HG03103 (cell line): ENCODE measurements around the gene OSBPL5.

Source experiments
- ATAC-seq: cut with Tn5 transposase; IDR thresholded peaks from one replicate; pipeline ENCODE4 v1.9.1; 2021; ENCODE audit warnings: low read depth; ENCODE audit not compliant: unreplicated experiment

Gene OSBPL5

GRCh38 chr11:3165152-3165705 lies at the start of gene OSBPL5:
Gene OSBPL5, minus strand, starts transcription at chr11:3165310. Its CDS starts 36,162 bp downstream, at chr11:3129148.
- ATAC-seq: no peak

GRCh38 chr11:3214420-3214699 lies 49.2 kb upstream of the OSBPL5 start:
- ATAC-seq: no peak

GRCh38 chr11:3213659-3214419 lies 48.7 kb upstream of the OSBPL5 start:
- no peak for ATAC-seq

GRCh38 chr11:3208272-3208671 lies 43.2 kb upstream of the OSBPL5 start:
- ATAC-seq: no peak

DNA sequence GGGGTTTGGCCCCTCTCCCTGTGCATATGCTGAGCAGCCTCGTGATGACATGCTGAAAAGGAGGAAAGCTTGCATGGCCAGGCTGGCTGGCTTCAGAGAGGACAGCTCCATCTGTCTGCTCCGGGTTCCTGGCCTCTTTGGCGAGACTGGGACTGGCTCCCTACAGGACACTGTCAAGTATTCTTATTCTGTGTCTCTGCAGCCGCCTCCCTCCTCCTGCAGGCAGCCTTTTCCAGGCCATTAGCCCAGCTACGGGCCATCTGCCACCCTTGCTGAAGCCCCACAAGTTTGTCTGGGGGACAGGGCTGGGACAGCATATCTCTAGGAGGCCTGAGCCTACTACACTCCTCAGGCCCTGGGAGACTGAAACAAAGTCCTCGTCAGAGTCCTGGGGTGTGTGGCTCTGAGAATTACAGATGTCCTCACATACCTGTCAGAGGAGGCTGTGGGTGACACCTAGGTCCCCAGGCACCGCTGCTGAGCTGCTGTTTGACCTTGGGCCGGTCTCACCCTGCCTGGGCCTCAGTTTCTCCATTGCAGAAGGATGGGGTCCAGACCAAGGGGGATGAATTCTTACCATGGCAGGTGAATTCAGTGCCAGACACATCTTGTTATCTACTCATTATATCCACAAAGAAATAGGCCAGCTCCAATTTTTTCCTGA lies 42.5 kb upstream of the OSBPL5 start:
- no peak for ATAC-seq

- ATAC-seq: no peak
Measured at GRCh38 chr11:3206922-3207204, 41.8 kb upstream of the OSBPL5 start.

GRCh38 chr11:3206156-3206921 lies 41.2 kb upstream of the OSBPL5 start:
- ATAC-seq: no peak

DNA sequence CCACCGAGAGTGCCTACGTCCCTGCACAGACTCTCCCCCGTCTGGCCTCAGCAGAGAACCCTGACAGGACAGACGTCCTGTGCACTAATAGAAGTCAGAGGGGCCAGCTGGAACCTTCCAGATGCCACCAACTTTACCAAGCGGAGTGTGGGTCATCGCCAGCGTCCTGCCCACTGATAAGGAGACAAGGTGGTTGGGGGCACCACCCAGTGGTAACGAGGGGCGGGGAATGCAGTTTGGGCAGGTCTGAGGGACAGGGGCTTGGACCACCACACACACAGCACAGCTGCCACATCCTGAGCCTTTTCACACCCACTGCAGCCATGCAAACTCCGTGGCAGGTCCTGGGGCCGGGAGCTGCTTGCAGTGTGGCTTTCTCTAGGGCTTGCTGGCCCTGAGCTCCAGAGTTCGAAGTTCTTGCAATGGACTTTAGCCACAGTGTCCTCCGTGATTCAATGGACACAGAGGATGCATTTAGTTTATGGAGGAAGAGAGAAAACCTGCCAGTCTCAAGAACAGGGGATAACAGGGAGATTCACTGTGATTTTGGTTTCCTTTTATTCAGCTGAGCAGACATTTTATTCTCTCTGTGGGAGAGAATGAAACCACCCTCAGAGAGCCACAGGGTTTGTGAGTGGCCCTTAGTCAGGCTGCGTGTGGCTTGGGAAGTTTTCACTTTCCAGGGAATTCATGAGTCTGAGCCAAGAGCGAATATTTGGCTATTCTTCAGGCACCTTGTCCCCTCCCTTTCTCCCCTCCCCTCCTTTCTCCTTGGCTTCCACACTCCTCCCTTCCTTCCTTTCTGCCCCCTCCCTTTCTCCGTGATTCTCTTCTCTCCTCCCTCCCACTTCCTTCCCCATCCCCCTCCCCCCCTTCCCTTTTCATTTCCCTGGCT lies 40.4 kb upstream of the OSBPL5 start:
- ATAC-seq: no peak

GRCh38 chr11:3204141-3205015 lies 39.3 kb upstream of the OSBPL5 start:
- ATAC-seq: no peak

DNA sequence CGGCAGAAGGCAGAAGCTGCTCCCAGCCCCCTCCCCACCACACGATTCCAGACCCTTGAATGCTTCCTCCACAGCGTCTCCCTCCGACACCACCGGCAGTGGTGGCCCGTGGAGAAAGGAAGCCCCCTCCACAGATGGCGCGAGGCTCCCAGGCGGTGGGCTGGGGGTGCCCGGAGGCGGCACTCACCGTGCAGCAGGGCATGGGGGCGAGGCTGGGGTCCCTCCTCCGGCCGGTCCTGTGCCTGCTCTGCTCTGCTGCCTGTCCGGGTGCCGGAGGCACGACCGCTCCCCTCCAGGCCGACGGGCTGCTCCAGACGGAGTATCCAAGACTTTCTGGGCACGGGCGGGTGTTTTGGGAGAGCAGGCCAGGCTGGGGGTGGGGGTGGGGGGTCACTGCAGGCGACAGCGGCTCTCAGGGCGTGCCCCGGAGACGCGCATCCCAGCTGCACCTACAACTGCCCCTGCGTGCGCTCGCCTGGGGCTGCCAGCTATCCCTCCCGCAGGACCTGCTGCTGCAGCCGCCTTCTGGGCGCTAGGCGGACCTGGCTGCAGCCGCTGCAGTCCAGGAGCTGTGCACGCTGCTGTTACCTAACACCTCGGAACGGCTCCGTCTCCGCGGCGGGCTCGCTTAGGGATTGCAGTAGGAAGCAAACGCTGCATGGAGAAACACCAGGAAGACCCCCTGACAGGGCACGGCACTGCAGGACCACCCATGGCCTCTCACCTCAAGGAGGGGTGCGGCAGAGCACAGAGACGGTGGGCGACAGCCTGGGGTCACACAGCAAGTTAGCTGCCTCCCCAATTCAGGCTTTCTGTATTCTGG lies 38.3 kb upstream of the OSBPL5 start:
- no peak for ATAC-seq

DNA sequence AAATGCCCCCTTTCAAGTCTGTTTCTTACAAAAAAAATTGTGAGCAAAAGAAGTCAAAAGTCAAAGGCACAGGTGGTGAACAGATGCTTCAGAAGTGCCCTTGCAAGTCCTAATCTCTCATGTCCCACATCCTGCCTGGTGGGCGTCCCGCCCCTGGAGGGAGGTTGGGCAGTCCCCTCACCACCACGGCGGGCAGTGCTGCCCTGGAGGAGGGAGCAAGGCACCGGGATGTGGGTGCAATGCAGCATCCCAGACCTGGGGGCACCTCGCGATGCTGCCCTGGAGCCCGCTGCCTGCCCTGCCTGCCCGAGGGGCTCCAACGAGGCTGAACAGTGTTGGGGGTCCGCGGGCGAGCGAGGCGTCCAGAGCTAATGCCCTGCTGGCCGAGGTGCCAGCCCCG lies 37.6 kb upstream of the OSBPL5 start:
- no peak for ATAC-seq

- ATAC-seq: no peak
Measured at GRCh38 chr11:3202305-3202704, 37.2 kb upstream of the OSBPL5 start.

GRCh38 chr11:3201677-3202181 lies 36.6 kb upstream of the OSBPL5 start:
- ATAC-seq: no peak

- no peak for ATAC-seq
Measured at GRCh38 chr11:3201112-3201581, 36.0 kb upstream of the OSBPL5 start.

GRCh38 chr11:3200388-3201111 lies 35.4 kb upstream of the OSBPL5 start:
- ATAC-seq: no peak

GRCh38 chr11:3199537-3200295 lies 34.6 kb upstream of the OSBPL5 start:
- no peak for ATAC-seq

DNA sequence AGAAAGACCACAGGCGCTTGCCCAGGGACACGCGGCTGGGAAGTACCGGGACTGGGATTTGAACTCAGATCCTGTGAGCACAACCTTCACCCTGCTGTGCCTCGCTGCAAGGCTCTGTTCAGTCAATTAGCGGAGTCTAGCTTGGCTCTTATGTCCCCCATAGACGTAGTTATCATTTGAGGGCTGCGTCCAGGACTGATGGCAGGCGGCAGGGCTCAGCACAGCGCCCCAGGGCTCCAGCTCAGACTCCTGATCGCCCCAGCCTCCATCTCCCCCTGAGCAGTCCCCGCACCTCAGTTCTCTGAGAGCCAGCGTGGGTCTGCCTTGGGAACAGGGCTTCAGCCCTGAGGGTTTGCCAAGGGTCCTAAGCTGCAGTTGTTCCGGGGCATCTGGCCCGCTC lies 33.7 kb upstream of the OSBPL5 start:
- no peak for ATAC-seq
